OCI-LY1 (cell line): ENCODE results near the gene EGR4.

ENCODE experiments used
- H2AFZ ChIP-seq: fragments of 200-600 bp; sonication (generic), shearing (Covaris generic); 2 replicates; pipeline ENCODE4 v1.6.0; 2014; ENCODE audit warnings: antibody characterized with exemption, mild to moderate bottlenecking, low read length
- H3F3A ChIP-seq: fragments of 200-600 bp; sonication (generic), shearing (Covaris generic); 2 replicates; pipeline ENCODE4 v1.6.0; 2014; ENCODE audit warnings: mild to moderate bottlenecking, antibody characterized with exemption, low read length, moderate library complexity; ENCODE audit not compliant: insufficient read depth
- H3K27ac ChIP-seq: fragments of 200-600 bp; sonication (generic); 2 replicates; pipeline ENCODE4 v1.5.1; 2014; ENCODE audit warnings: low read length, mixed run types, mild to moderate bottlenecking, low read depth; ENCODE audit not compliant: poor library complexity, severe bottlenecking
- H3K27me3 ChIP-seq: fragments of 200-600 bp; sonication (generic); 2 replicates; pipeline ENCODE4 v1.6.0; 2014; ENCODE audit warnings: antibody characterized with exemption, mild to moderate bottlenecking, low read length, moderate library complexity; ENCODE audit not compliant: insufficient read depth
- H3K36me3 ChIP-seq: fragments of 200-600 bp; sonication (generic); 2 replicates; pipeline ENCODE4 v1.6.1; 2014; ENCODE audit warnings: mild to moderate bottlenecking, antibody characterized with exemption, low read length, moderate library complexity, mixed read lengths; ENCODE audit not compliant: insufficient read depth
- H3K4me1 ChIP-seq: fragments of 200-600 bp; sonication (generic); 2 replicates; pipeline ENCODE4 v1.5.1; 2014; ENCODE audit warnings: mild to moderate bottlenecking, low read length, moderate library complexity; ENCODE audit not compliant: insufficient read depth, severe bottlenecking
- H3K4me2 ChIP-seq: fragments of 200-600 bp; sonication (generic), shearing (Covaris generic); 2 replicates; pipeline ENCODE4 v1.6.1; 2014; ENCODE audit warnings: low read length
- H3K4me3 ChIP-seq: fragments of 200-600 bp; sonication (generic); 2 replicates; pipeline ENCODE4 v1.5.1; 2014; ENCODE audit warnings: low read length, low read depth, mild to moderate bottlenecking, mixed read lengths; ENCODE audit not compliant: poor library complexity, severe bottlenecking
- H3K79me2 ChIP-seq: fragments of 200-600 bp; shearing (Covaris generic); 2 replicates; pipeline ENCODE4 v1.6.1; 2016; ENCODE audit warnings: mixed run types, low read length, mixed read lengths; ENCODE audit not compliant: insufficient read depth
- H3K9ac ChIP-seq: fragments of 200-600 bp; sonication (generic), shearing (Covaris generic); 2 replicates; pipeline ENCODE4 v1.6.1; 2014; ENCODE audit warnings: mild to moderate bottlenecking, low read length, mixed read lengths
- H3K9me2 ChIP-seq: fragments of 200-600 bp; sonication (generic), shearing (Covaris generic); 2 replicates; pipeline ENCODE4 v1.6.1; 2014; ENCODE audit warnings: low read depth, mild to moderate bottlenecking, low read length, mixed read lengths
- H3K9me3 ChIP-seq: fragments of 200-600 bp; shearing (Covaris generic); 2 replicates; pipeline ENCODE4 v1.6.1; 2014; ENCODE audit warnings: low read length, mixed read lengths
- H4K20me1 ChIP-seq: fragments of 200-600 bp; sonication (generic), shearing (Covaris generic); 2 replicates; pipeline ENCODE4 v1.6.0; 2016; ENCODE audit warnings: mild to moderate bottlenecking, low read length; ENCODE audit not compliant: insufficient read depth
- CTCF ChIP-seq: fragments of 200-600 bp; sonication (generic), shearing (Covaris generic); IDR thresholded peaks from 2 replicates; pipeline ENCODE4 v1.5.1; 2017; ENCODE audit warnings: mild to moderate bottlenecking, antibody characterized with exemption, low read length, moderate library complexity, mixed read lengths
- EZH2 ChIP-seq: fragments of 200-600 bp; sonication (generic), shearing (Covaris generic); IDR thresholded peaks from 2 replicates; pipeline ENCODE4 v1.8.0; 2017; ENCODE audit warnings: borderline replicate concordance, mixed run types, mild to moderate bottlenecking, antibody characterized with exemption, low read length, moderate library complexity, mixed read lengths

The EGR4 gene

GRCh38 chr2:73244580-73244979, 48.8 kb downstream of the EGR4 start:
- H2AFZ ChIP-seq = no peak overlapping the region
- no peaks in the 10 kb centered on the region for H3F3A ChIP-seq
- H3K79me2 ChIP-seq = peaks cover 17% of the 10 kb centered on the region
- no peak for TF ChIP-seq EZH2
- no peak for TF ChIP-seq CTCF
- H3K36me3 ChIP-seq = peaks cover 100% of the 10 kb centered on the region
- H3K9ac ChIP-seq = no peak overlapping the region
- no peaks in the 10 kb centered on the region for H4K20me1 ChIP-seq
- H3K4me1 ChIP-seq = no peaks in the 10 kb centered on the region
- H3K4me3 ChIP-seq = no peak overlapping the region
- H3K4me2 ChIP-seq = no peak overlapping the region
- H3K27ac ChIP-seq = no peak overlapping the region
- no peaks in the 10 kb centered on the region for H3K9me2 ChIP-seq
- no peaks in the 10 kb centered on the region for H3K9me3 ChIP-seq
- H3K27me3 ChIP-seq = no peaks in the 10 kb centered on the region

- Histone ChIP-seq H3K4me3 (no peak overlapping the region), H3K4me2 (no peak overlapping the region), H3K9me2 (no peaks in the 10 kb centered on the region), H2AFZ (no peak overlapping the region), H3K9ac (no peak overlapping the region), H3K27ac (no peak overlapping the region), H4K20me1 (no peaks in the 10 kb centered on the region), H3K9me3 (no peaks in the 10 kb centered on the region), H3K79me2 (peaks cover 23% of the 10 kb centered on the region), H3K36me3 (peaks cover 100% of the 10 kb centered on the region), H3K27me3 (no peaks in the 10 kb centered on the region), H3F3A (no peaks in the 10 kb centered on the region), H3K4me1 (no peaks in the 10 kb centered on the region)
- TF ChIP-seq EZH2 = no peak
- no peak for TF ChIP-seq CTCF
These were observed 49.3 kb downstream of the EGR4 start for GRCh38 chr2:73243884-73244570.
